Mesothelial cell of epicardium (in vitro differentiated cells): ENCODE data around the gene HOXD11. TPM values are rescaled to one million over a fixed set of nuclear protein-coding genes. Genes with fewer than 3 reads are reported as not detected.

Experiments
- DNase-seq, 2 experiments: peaks; one replicate each; pipeline ENCODE4 v3.0.0; 2021; ENCODE audit warnings: low spot score in 2 of 2; ENCODE audit not compliant: unreplicated experiment in 2 of 2
- H3K27ac Mint-ChIP-seq: 2 replicates; pipeline ENCODE4 v1.8.0; 2021; ENCODE audit warnings: mixed read lengths
- H3K27me3 Mint-ChIP-seq: 2 replicates; pipeline ENCODE4 v1.8.0; 2021; ENCODE audit warnings: low read depth, mixed read lengths
- H3K36me3 Mint-ChIP-seq: 2 replicates; pipeline ENCODE4 v1.8.0; 2021; ENCODE audit warnings: mixed read lengths
- H3K4me1 Mint-ChIP-seq: 2 replicates; pipeline ENCODE4 v1.8.0; 2021; ENCODE audit warnings: mixed read lengths
- H3K4me3 Mint-ChIP-seq: 2 replicates; pipeline ENCODE4 v1.8.0; 2021; ENCODE audit warnings: mild to moderate bottlenecking, moderate library complexity, mixed read lengths
- H3K9me3 Mint-ChIP-seq: 2 replicates; pipeline ENCODE4 v1.8.0; 2021; ENCODE audit warnings: mixed read lengths
- total RNA-seq: library from RNA; stranded (reverse); gene quantifications from 3 replicates; pipeline ENCODE4 v1.2.1, GENCODE V29; 2021
- TF ChIP-seq, protein P1 (sequence below): fragments of 200-600 bp; sonication (generic); IDR thresholded peaks from one replicate; pipeline ENCODE4 v1.5.0; 2021; ENCODE audit warnings: antibody characterized with exemption; ENCODE audit not compliant: unreplicated experiment

The HOXD11 gene
- total RNA-seq, 1 donor from 2014 or later: 3.0 TPM

DNA sequence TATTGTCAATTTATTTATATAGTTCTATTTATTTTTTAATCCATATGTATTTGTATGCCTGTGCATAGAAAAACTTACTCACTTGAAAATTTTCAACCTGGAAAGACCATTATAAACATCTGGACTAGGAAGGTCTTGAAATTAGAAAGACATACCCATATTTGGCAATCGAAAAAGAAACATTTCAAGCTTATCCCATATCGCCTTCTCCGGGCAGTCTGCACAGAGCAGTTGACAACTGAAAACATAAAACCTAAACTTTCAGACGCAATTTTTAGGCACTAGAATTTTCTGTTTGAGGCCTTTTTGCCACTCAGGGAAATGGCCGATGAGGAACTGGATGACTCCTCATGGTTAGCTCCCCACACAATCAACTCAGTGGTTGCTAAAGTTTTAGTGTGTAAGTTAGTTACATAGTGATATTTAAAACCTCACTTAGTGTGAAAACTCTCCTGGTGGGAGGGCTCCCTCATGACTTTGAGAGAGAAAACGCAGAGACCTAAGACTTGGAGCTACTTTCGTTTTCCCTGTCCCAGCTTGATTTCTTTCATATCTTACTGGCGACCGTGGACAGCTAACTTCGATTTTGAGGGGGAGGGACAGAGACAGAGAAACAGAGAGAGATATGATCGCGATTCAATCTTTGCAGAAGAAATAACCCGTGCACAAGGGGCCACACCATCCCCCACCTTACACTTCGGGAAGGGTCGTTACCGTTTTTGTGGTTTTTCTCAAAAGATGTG, 10.7 kb upstream of the HOXD11 start:
- DNase-seq: no peak
- no peak overlapping the region for H3K27ac Mint-ChIP-seq
- TF ChIP-seq, protein P1, sequence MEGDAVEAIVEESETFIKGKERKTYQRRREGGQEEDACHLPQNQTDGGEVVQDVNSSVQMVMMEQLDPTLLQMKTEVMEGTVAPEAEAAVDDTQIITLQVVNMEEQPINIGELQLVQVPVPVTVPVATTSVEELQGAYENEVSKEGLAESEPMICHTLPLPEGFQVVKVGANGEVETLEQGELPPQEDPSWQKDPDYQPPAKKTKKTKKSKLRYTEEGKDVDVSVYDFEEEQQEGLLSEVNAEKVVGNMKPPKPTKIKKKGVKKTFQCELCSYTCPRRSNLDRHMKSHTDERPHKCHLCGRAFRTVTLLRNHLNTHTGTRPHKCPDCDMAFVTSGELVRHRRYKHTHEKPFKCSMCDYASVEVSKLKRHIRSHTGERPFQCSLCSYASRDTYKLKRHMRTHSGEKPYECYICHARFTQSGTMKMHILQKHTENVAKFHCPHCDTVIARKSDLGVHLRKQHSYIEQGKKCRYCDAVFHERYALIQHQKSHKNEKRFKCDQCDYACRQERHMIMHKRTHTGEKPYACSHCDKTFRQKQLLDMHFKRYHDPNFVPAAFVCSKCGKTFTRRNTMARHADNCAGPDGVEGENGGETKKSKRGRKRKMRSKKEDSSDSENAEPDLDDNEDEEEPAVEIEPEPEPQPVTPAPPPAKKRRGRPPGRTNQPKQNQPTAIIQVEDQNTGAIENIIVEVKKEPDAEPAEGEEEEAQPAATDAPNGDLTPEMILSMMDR: no peak
- H3K4me3 Mint-ChIP-seq: peak overlapping the region; percentile 35
- H3K4me1 Mint-ChIP-seq: peaks cover 13% of the 10 kb centered on the region
- H3K36me3 Mint-ChIP-seq: no peaks in the 10 kb centered on the region
- no peaks in the 10 kb centered on the region for H3K9me3 Mint-ChIP-seq
- H3K27me3 Mint-ChIP-seq: peaks cover 93% of the 10 kb centered on the region

DNA sequence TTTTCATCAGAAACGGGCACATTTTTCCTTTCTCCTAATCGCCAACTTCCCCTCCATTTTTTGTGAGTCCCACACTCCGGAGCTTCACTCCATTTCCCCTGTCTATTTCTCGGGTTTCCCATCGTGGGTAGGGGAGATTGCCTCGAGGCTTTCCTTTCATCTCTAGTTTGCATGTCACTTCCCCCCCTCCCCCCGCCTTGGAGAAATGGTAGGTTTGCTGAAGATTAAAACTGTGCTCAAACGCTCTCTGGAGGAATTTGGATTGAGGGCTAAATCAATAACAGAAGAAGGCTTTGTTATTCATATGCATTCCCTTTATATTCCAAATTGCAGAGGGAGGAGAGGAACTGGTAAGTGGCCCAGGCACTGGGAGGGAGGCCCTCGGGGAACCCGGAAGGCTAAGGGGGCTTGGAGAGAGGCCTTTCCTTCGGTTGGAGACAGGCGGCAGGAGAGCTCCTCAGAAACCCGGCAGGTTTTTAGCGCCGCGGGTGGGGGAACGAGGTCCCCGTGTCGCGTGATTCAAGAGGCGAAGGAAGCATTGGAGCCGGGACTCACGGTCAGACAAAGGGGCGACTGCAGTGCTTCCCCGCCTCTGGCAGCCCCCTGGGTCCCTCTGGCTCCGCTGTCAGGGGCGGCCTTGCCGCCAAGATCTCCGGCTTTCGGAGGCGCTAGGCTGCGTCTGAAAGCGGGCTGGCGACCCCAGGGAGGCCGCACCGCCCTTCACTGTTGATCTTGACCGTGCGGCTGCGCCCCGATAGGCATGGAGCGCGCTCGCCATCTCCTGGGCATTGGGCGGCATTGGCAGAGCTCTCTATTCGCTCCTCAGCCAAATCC, 9.9 kb upstream of the HOXD11 start:
- no peaks in the 10 kb centered on the region for H3K9me3 Mint-ChIP-seq
- H3K27me3 Mint-ChIP-seq: peaks cover 93% of the 10 kb centered on the region
- no peaks in the 10 kb centered on the region for H3K36me3 Mint-ChIP-seq
- H3K4me1 Mint-ChIP-seq: peaks cover 8% of the 10 kb centered on the region
- no peak overlapping the region for H3K27ac Mint-ChIP-seq
- H3K4me3 Mint-ChIP-seq: peak overlapping the region; percentile 35
- TF ChIP-seq, protein P1: peak; percentile 54
- peak in 1 of 2 experiments; percentile 75 for DNase-seq

DNA sequence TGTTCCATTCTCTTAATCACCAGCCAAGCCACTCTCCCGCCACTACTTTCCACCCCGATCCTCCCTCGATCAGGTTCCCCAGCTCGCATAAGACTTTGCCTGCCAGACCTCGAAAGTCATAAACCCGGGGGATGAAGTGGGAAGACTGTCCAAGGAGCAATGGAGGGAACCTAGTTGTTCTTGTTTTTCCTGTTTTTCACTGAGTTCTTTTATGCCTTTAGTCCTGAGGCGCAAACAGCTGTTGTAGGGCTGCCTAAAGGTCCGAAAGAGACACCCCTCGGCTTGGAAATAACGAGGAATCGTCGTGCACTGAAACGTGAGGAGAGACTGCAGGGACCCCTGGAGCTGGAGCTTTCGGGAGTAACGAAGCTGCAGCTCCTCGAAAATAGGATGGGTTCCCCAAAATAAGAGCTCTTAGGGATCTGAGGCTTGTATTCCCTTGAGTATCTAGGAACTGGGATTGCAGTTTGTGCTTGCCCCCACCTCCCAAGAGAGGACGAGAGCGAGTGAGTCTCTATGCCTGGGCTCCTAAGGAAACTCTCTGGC, 9.2 kb upstream of the HOXD11 start:
- no peaks in the 10 kb centered on the region for H3K9me3 Mint-ChIP-seq
- H3K4me3 Mint-ChIP-seq: peak overlapping the region; percentile 28
- no peak for DNase-seq
- H3K4me1 Mint-ChIP-seq: peaks cover 8% of the 10 kb centered on the region
- no peak overlapping the region for H3K27ac Mint-ChIP-seq
- TF ChIP-seq, protein P1: no peak
- peaks cover 98% of the 10 kb centered on the region for H3K27me3 Mint-ChIP-seq
- H3K36me3 Mint-ChIP-seq: no peaks in the 10 kb centered on the region

DNA sequence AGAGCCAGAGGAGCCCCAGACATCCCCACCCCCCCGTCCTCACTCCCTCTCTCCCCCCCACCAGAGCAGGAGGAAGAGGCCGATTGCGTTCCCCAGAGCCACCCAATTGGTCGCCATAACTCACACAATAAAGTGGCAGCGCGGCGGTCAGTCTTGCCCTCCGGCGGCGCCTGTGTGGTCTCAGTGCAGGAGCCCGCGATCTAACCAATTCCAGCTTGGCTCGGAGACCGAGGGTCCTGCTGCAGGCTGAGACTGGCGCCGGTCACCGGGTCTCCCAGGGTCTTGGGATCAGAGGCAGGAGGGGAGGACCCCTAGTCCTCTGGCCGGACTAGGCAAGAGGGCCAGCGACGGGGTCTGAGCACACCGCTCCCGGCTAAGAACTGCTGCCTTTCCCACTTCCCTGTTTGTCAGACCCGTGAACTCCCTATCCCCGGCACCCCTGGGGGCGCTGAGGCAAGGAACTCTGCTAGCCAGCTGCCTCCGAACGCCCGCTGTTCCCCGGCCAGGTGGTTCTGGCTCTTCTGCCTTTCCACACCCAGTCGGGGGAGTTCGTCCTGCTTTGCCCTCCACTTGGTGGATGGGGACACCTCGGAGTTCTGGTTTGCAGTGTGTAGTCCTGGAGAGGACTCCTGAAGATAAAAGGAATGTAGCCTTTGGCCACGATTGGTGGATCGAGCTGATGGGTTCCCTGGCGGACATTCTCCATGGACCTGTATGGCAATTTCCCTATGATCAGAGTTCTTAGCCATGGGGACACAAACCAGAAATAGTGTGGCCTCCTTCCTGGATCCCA, 8.5 kb upstream of the HOXD11 start:
- TF ChIP-seq, protein P1: no peak
- Mint-ChIP-seq H3K27me3 (peaks cover 99% of the 10 kb centered on the region), H3K36me3 (no peaks in the 10 kb centered on the region), H3K4me1 (peaks cover 8% of the 10 kb centered on the region), H3K4me3 (peak overlapping the region; percentile 28), H3K27ac (no peak overlapping the region), H3K9me3 (no peaks in the 10 kb centered on the region)
- peak in 1 of 2 experiments; percentile 39 for DNase-seq

GRCh38 chr2:176099159-176099727, 7.8 kb upstream of the HOXD11 start:
- TF ChIP-seq, protein P1: no peak
- DNase-seq: no peak
- peaks cover 99% of the 10 kb centered on the region for H3K27me3 Mint-ChIP-seq
- H3K4me3 Mint-ChIP-seq: no peak overlapping the region
- peaks cover 8% of the 10 kb centered on the region for H3K4me1 Mint-ChIP-seq
- no peaks in the 10 kb centered on the region for H3K9me3 Mint-ChIP-seq
- no peak overlapping the region for H3K27ac Mint-ChIP-seq
- no peaks in the 10 kb centered on the region for H3K36me3 Mint-ChIP-seq
